Activated CD4-positive, alpha-beta memory T cell treated with anti-CD3 and anti-CD28 coated beads for 36 hours (primary cell): Measurements from ENCODE around the gene LRRC25. TPM values are rescaled to one million over a fixed set of nuclear protein-coding genes. Genes with fewer than 3 reads are reported as not detected.

ENCODE experiments used
- CTCF ChIA-PET: fragments of 350-600 bp; sonication (Branson Sonifier 250); formaldehyde crosslinking; loops from one replicate; lab custom pipeline; 2021; ENCODE audit warnings: antibody characterized with exemption, inconsistent platforms; lab: Charles Lee
- POLR2A ChIA-PET: fragments of 350-600 bp; sonication (Branson Sonifier 250); formaldehyde crosslinking; loops from one replicate; lab custom pipeline; 2021; ENCODE audit warnings: antibody characterized with exemption; lab: Charles Lee
- DNase-seq: peaks from one replicate; pipeline ENCODE4 v3.0.0-alpha.2; 2020
- H3K27ac Mint-ChIP-seq: one replicate; pipeline ENCODE4 v1.8.0; 2021; ENCODE audit warnings: mixed read lengths
- H3K27me3 Mint-ChIP-seq: one replicate; pipeline ENCODE4 v1.8.0; 2021; ENCODE audit warnings: mixed read lengths
- H3K36me3 Mint-ChIP-seq: one replicate; pipeline ENCODE4 v1.8.0; 2021; ENCODE audit warnings: mixed read lengths
- H3K4me1 Mint-ChIP-seq: one replicate; pipeline ENCODE4 v1.8.0; 2021; ENCODE audit warnings: low read depth, mixed read lengths
- H3K4me3 Mint-ChIP-seq: one replicate; pipeline ENCODE4 v1.8.0; 2021; ENCODE audit warnings: mild to moderate bottlenecking, mixed read lengths
- H3K9me3 Mint-ChIP-seq: one replicate; pipeline ENCODE4 v1.8.0; 2021; ENCODE audit warnings: mixed read lengths
- intact Hi-C: fragments of 100-400 bp; cut with micrococcal nuclease; formaldehyde crosslinking; loops from one replicate; pipeline ENCODE4 v1.15.1; 2023
- total RNA-seq, 2 experiments: library from RNA; stranded (reverse); gene quantifications; one replicate each; pipeline ENCODE4 v1.2.3, GENCODE V29; 2021

LRRC25 gene
- total RNA-seq, 2 experiments from 2014 or later: not detected

DNA sequence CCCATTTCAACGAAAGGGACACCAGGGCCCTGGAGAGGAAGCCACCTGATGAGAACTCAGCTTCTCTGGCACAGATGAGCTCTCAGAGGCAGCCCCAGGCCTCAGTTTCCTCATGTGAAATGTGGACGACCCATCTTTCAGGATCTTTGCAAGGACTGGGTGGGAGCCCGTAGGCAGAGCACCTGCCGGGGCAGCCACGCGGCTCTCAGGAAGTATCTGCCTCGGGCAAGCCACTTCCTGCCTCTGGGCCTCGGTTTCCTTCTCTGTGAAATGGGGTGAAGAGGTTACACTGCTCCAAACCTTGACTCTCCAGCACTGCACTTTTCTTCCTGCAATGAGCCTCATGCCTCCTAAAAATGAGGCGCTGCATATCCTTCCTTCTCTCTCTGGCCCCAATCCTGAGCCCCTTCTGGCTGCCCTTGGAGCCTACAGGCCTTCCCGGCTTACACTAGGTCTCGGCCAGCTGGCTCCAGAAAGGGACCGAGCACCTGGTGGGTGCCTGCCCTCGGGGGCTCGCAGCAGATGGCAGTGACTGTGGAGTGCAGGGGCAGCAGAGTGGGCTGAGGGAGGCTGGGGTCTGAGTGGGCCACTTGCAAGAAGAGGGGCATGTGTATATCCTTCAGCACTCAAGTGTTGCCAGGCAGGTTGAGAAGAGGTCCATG, 25.2 kb upstream of the LRRC25 start:
- H3K4me3 Mint-ChIP-seq: peak overlapping the region; percentile 96
- CTCF ChIA-PET: interaction anchor here (1.0 to 4.2 kb wide), 5 partner anchors 9 to 171 kb away, joined by 3 to 17 read pairs (median 3); no protein-coding TSS in a partner anchor
- DNase-seq: peak; percentile 52
- H3K27ac Mint-ChIP-seq: peak overlapping the region; percentile 87
- POLR2A ChIA-PET: interaction anchor here (0.7 to 1.5 kb wide), 2 partner anchors 9 to 12 kb away, joined by 3 to 4 read pairs; no protein-coding TSS in a partner anchor
- peaks cover 70% of the 10 kb centered on the region for H3K4me1 Mint-ChIP-seq
- peaks cover 7% of the 10 kb centered on the region for H3K27me3 Mint-ChIP-seq
- H3K36me3 Mint-ChIP-seq: peaks cover 1% of the 10 kb centered on the region
- no peaks in the 10 kb centered on the region for H3K9me3 Mint-ChIP-seq
- intact Hi-C loops: no loop called here

GRCh38 chr19:18421371-18421959, 24.0 kb upstream of the LRRC25 start:
- CTCF ChIA-PET: interaction anchor here (0.6 to 4.2 kb wide), 8 partner anchors 8 to 173 kb away, joined by 3 to 17 read pairs (median 3); no protein-coding TSS in a partner anchor
- Mint-ChIP-seq H3K4me3 (peak overlapping the region; percentile 96), H3K9me3 (no peaks in the 10 kb centered on the region), H3K4me1 (peaks cover 78% of the 10 kb centered on the region), H3K36me3 (peaks cover 1% of the 10 kb centered on the region), H3K27me3 (peaks cover 11% of the 10 kb centered on the region), H3K27ac (peak overlapping the region; percentile 87)
- no peak for DNase-seq
- intact Hi-C loops: no loop called here
- POLR2A ChIA-PET: interaction anchor here (1.5 kb wide), 1 partner anchor 10 kb away, joined by 4 read pairs; no protein-coding TSS in a partner anchor

DNA sequence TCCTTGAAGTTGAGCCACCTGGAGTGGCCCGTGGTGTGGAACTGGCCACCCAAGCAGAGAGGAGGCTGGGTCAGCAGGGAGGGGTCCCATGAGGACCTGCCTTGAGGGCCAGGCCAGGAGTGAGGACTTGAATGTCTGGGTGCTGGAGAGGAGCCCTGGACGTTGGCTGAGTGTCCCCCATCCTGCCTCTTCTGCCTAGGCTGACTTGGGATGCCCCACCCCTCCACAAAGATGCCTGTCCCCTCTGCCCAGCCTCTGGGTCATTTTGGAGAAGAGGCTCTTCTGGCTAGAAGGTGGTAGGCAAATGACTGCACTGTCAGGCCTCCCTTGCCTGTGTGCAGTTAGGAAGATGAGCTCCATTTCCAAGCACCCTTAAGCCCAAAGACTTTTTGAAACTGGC, 23.5 kb upstream of the LRRC25 start:
- intact Hi-C loops: no loop called here
- Mint-ChIP-seq H3K9me3 (no peaks in the 10 kb centered on the region), H3K36me3 (peaks cover 1% of the 10 kb centered on the region), H3K27ac (peak overlapping the region; percentile 87), H3K4me1 (peaks cover 78% of the 10 kb centered on the region), H3K4me3 (peak overlapping the region; percentile 96), H3K27me3 (peaks cover 15% of the 10 kb centered on the region)
- ChIA-PET CTCF (interaction anchor here (1.4 to 4.2 kb wide), 3 partner anchors 10 to 32 kb away, joined by 3 to 17 read pairs (median 14); no protein-coding TSS in a partner anchor), POLR2A (interaction anchor here (0.6 to 5.5 kb wide), 3 partner anchors 75 to 396 kb away, joined by 3 to 46 read pairs (median 3); partner anchors contain the start of gene JUND)
- DNase-seq: no peak

DNA sequence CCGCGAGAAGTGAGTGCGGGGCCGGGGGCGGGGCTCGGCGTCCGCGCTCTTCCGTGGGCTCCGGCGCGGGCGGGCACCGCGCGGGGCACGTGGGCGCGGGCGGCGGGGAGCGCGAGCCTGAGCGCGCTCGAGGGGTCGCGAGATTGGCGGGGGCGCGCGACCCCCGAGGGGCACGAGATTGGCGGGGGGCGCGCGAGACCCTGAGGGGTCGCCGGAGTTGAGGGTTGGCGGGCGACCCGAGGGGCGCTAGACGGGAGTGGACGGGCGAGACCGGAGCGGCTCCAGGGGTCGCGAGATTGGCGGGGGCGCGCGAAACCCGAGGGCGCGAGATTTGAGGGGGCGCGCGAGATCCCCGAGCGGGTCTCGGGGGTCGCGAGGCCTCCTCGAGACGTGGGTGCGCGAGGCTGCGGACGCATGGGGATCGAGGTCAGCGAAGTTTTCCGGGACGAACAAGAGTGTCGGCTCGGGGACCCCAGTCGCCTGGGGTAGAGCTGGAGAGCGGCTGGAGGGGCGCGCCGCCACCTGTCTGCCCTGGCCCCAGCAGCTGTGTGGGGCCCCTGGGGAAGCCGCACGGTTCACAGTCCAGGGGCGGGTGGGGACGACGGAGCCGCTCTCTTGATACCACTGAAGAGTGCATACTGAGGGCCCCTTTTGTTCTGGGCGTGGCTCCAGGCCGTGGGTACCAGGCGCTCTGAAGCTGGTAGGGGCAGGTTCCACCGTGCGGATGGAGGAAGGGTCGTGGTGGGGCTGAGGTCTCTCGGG, 22.5 kb upstream of the LRRC25 start:
- Mint-ChIP-seq H3K9me3 (no peaks in the 10 kb centered on the region), H3K36me3 (peaks cover 1% of the 10 kb centered on the region), H3K4me3 (peak overlapping the region; percentile 96), H3K27ac (peak overlapping the region; percentile 87), H3K4me1 (peaks cover 79% of the 10 kb centered on the region), H3K27me3 (peaks cover 17% of the 10 kb centered on the region)
- ChIA-PET POLR2A (interaction anchor here (0.8 to 5.5 kb wide), 6 partner anchors 14 to 140 kb away, joined by 3 to 46 read pairs (median 4); partner anchors contain the start of gene JUND), CTCF (interaction anchor here (0.8 to 4.5 kb wide), 10 partner anchors 9 to 428 kb away, joined by 3 to 53 read pairs (median 6); partner anchors contain the start of gene JUND)
- intact Hi-C loops: loop anchor here (5.0 to 10.0 kb wide), 2 partner anchors 218 to 325 kb away; partner anchors contain the start of genes MAST3 and RAB3A
- DNase-seq: peak; percentile 69

DNA sequence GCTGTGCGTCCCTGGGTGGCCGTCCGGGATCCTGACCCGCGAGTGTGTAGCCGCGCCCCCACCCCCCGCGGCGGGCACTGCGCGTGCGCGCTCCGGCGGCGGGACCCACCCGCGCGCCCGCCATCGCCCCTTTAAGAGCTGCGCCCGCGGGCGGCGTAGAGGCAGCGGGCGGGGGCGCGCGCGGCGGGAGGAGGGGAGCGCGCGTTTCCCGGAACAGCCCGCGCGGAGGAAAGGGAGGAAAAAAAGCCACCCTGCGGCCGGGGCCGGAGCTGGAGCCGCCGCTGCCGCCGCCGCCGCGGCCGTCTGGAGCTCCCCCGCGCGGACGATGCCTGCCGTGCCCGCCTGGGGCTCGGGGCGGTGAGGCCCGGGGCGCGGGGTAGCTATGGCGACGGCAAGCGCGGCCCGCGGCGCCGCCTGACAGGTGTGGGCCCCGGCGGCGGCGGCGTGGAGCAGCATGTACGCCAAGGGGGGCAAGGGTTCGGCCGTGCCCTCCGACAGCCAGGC, 21.8 kb upstream of the LRRC25 start, which contains the start of gene SSBP4:
Gene SSBP4 (plus strand): TSS at position 204 of the 504 bp plus-strand sequence. CDS start 251 bp downstream, at position 455.
- Mint-ChIP-seq H3K36me3 (peaks cover 1% of the 10 kb centered on the region), H3K27me3 (peaks cover 17% of the 10 kb centered on the region), H3K4me3 (peak within 1 kb of the TSS; percentile 96), H3K4me1 (peaks cover 79% of the 10 kb centered on the region), H3K27ac (peak within 1 kb of the TSS; percentile 87), H3K9me3 (no peaks in the 10 kb centered on the region)
- POLR2A ChIA-PET: interaction anchor here (0.8 to 5.5 kb wide), 6 partner anchors 9 to 139 kb away, joined by 3 to 46 read pairs (median 4); partner anchors contain the start of gene JUND
- peak; percentile 79 for DNase-seq
- intact Hi-C loops: loop anchor here (5.0 to 10.0 kb wide), 2 partner anchors 217 to 324 kb away; partner anchors contain the start of genes MAST3 and RAB3A
- CTCF ChIA-PET: interaction anchor here (0.8 to 4.5 kb wide), 11 partner anchors 8 to 429 kb away, joined by 3 to 53 read pairs (median 5); partner anchors contain the start of gene JUND

GRCh38 chr19:18418483-18419194, 21.2 kb upstream of the LRRC25 start:
- POLR2A ChIA-PET: interaction anchor here (0.8 to 5.5 kb wide), 7 partner anchors 10 to 139 kb away, joined by 3 to 46 read pairs (median 4); partner anchors contain the start of gene JUND
- CTCF ChIA-PET: interaction anchor here (0.8 to 4.5 kb wide), 11 partner anchors 7 to 429 kb away, joined by 3 to 53 read pairs (median 5); partner anchors contain the start of gene JUND
- intact Hi-C loops: loop anchor here (5.0 to 10.0 kb wide), 2 partner anchors 216 to 324 kb away; partner anchors contain the start of genes MAST3 and RAB3A

DNA sequence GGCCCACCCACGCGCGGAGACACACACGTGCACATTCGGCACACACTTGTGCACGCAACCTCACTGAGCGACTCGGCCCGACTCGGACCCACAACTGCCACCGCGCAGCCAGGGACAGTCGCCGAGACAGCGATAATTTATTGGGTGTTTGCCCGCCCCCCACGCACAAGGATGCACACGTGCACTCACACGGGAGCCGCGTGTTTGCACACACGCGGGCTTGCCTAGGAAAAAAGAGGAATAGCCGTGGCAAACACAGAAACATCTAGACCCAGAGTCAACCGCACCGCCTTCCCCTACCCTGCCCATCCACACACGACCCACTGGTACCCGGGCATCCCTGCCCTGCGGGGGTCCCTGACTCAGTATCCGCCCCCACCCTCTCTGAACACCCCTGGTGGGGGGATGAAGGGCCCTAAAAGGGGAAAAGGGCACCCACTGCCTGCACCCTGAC, 20.6 kb upstream of the LRRC25 start:
- peak; percentile 53 for DNase-seq
- H3K4me1 Mint-ChIP-seq: peaks cover 68% of the 10 kb centered on the region
- intact Hi-C loops: loop anchor here (5.0 to 10.0 kb wide), 2 partner anchors 216 to 323 kb away; partner anchors contain the start of genes MAST3 and RAB3A
- H3K4me3 Mint-ChIP-seq: peak overlapping the region; percentile 63
- H3K27ac Mint-ChIP-seq: no peak overlapping the region
- POLR2A ChIA-PET: interaction anchor here (1.0 to 5.5 kb wide), 3 partner anchors 11 to 138 kb away, joined by 3 to 46 read pairs (median 4); partner anchors contain the start of gene JUND
- H3K9me3 Mint-ChIP-seq: no peaks in the 10 kb centered on the region
- CTCF ChIA-PET: interaction anchor here (1.3 to 4.5 kb wide), 4 partner anchors 27 to 139 kb away, joined by 5 to 53 read pairs (median 14); no protein-coding TSS in a partner anchor
- peaks cover 1% of the 10 kb centered on the region for H3K36me3 Mint-ChIP-seq
- peaks cover 17% of the 10 kb centered on the region for H3K27me3 Mint-ChIP-seq

More at GRCh38 chr19:18418483-18419194, 21.2 kb upstream of the LRRC25 start:
- peak overlapping the region; percentile 47 for H3K27ac Mint-ChIP-seq
- H3K36me3 Mint-ChIP-seq: peaks cover 1% of the 10 kb centered on the region
- peaks cover 17% of the 10 kb centered on the region for H3K27me3 Mint-ChIP-seq
- peaks cover 73% of the 10 kb centered on the region for H3K4me1 Mint-ChIP-seq
- H3K9me3 Mint-ChIP-seq: no peaks in the 10 kb centered on the region
- no peak for DNase-seq
- peak overlapping the region; percentile 63 for H3K4me3 Mint-ChIP-seq

DNA sequence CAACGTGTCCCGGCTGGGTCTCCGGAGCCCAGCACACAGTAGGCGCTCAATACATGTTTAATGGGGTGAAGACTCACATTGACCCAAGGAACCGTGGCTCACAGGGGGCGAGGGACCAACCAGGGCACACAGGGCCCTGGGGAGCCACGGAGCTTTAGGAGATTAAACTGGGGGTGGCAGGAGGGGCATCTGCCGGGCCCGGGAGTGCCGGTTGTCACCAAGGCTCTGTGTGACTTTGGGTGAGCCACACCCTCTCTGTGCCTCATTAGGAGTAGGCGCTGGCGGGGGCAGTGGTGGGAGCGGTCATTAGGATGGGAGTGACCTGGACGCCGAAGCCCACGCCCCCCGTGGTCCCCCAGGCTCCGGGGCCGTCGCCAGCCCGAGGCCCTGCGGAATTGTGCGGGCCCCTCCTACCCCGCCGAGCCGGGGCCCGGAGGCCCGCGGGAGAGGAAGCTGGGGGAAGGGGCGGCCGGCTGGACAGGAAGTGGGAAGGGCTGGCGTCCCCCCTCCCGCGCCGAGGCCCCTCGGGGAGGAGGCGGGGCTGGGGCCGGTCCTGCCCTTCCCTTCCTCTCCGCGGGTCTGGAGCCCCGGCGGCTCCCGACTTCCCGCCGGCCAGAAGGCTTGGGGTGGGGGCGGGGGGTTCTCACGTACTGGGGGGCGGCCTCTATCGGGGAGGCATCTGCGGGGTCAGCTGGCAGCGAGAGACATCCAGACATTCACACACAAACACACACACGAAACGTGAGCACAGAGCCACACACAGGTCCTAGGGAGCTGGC, 20.0 kb upstream of the LRRC25 start:
- H3K27ac Mint-ChIP-seq: peak overlapping the region; percentile 56
- peak; percentile 61 for DNase-seq
- intact Hi-C loops: loop anchor here (5.0 to 10.0 kb wide), 2 partner anchors 215 to 323 kb away; partner anchors contain the start of genes MAST3 and RAB3A

DNA sequence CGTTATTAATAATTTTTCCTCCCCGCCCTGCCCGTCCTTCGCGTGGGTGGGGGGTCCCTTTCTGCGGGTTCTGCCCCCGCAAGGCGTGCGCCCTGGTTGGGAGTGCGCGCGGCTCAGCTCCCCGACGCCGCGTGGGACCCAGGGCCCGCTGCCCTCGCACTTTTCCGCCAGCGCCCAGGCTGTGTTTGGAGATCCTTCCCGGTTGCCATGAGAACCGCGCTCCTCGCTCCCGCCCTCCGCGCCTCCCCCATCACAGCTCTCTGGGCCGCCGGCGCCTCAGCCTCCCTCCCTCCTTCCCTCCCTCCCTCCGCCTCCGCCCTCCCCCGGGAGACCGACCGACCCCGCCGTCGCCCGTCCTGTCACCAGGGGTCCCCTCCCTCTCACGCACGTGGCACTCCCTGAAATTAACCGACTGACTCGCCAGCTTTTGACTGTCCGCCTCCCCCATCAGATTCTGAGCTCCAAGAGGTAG, 19.4 kb upstream of the LRRC25 start:
- CTCF ChIA-PET: interaction anchor here (1.2 to 4.5 kb wide), 3 partner anchors 29 to 138 kb away, joined by 3 to 53 read pairs (median 20); no protein-coding TSS in a partner anchor
- intact Hi-C loops: loop anchor here (5.0 to 10.0 kb wide), 2 partner anchors 215 to 322 kb away; partner anchors contain the start of genes MAST3 and RAB3A
- Mint-ChIP-seq H3K4me1 (peaks cover 56% of the 10 kb centered on the region), H3K27me3 (peaks cover 20% of the 10 kb centered on the region), H3K4me3 (peak overlapping the region; percentile 74), H3K9me3 (no peaks in the 10 kb centered on the region), H3K36me3 (no peaks in the 10 kb centered on the region), H3K27ac (peak overlapping the region; percentile 56)
- POLR2A ChIA-PET: interaction anchor here (1.1 to 5.5 kb wide), 2 partner anchors 18 to 137 kb away, joined by 3 to 46 read pairs; partner anchors contain the start of gene JUND
- peak; percentile 79 for DNase-seq

More for the DNA sequence above, 20.0 kb upstream of the LRRC25 start:
- Mint-ChIP-seq H3K36me3 (peaks cover 1% of the 10 kb centered on the region), H3K4me3 (peak overlapping the region; percentile 74), H3K4me1 (peaks cover 62% of the 10 kb centered on the region), H3K9me3 (no peaks in the 10 kb centered on the region), H3K27me3 (peaks cover 20% of the 10 kb centered on the region)
- POLR2A ChIA-PET: interaction anchor here (1.0 to 5.5 kb wide), 3 partner anchors 17 to 137 kb away, joined by 3 to 46 read pairs (median 3); partner anchors contain the start of gene JUND
- CTCF ChIA-PET: interaction anchor here (1.2 to 4.5 kb wide), 4 partner anchors 27 to 138 kb away, joined by 3 to 53 read pairs (median 14); no protein-coding TSS in a partner anchor
